DOHH2 (cell line): Measurements from ENCODE around the gene ZNF565.

ENCODE experiments used
- H3F3A ChIP-seq: fragments of 200-600 bp; sonication (generic), shearing (Covaris generic); 2 replicates; pipeline ENCODE4 v1.6.0; 2016; ENCODE audit warnings: antibody characterized with exemption, mild to moderate bottlenecking; ENCODE audit not compliant: control insufficient read depth, insufficient read depth
- H3K27ac ChIP-seq: fragments of 200-600 bp; sonication (generic); 2 replicates; pipeline ENCODE4 v1.5.1; 2014; ENCODE audit warnings: low read depth, mild to moderate bottlenecking, low read length, moderate library complexity
- H3K27me3 ChIP-seq: fragments of 200-600 bp; sonication (generic); 2 replicates; pipeline ENCODE4 v1.6.1; 2014; ENCODE audit warnings: mild to moderate bottlenecking, low read length, mixed read lengths; ENCODE audit not compliant: control insufficient read depth
- H3K36me3 ChIP-seq: fragments of 200-600 bp; sonication (generic); 2 replicates; pipeline ENCODE4 v1.6.1; 2014; ENCODE audit warnings: mild to moderate bottlenecking, low read length, moderate library complexity, mixed read lengths; ENCODE audit not compliant: control insufficient read depth
- H3K4me1 ChIP-seq: fragments of 200-600 bp; sonication (generic); 2 replicates; pipeline ENCODE4 v1.6.1; 2014; ENCODE audit warnings: mild to moderate bottlenecking, low read length, mixed read lengths; ENCODE audit not compliant: control insufficient read depth
- H3K4me2 ChIP-seq: fragments of 200-600 bp; sonication (generic); 2 replicates; pipeline ENCODE4 v1.6.0; 2014; ENCODE audit warnings: mild to moderate bottlenecking, low read length, moderate library complexity
- H3K4me3 ChIP-seq: fragments of 200-600 bp; sonication (generic); 2 replicates; pipeline ENCODE4 v1.5.1; 2014; ENCODE audit warnings: mild to moderate bottlenecking, low read length, mixed read lengths
- H3K79me2 ChIP-seq: fragments of 200-600 bp; sonication (generic); 2 replicates; pipeline ENCODE4 v1.6.1; 2014; ENCODE audit warnings: mild to moderate bottlenecking, low read length, mixed read lengths; ENCODE audit not compliant: control insufficient read depth
- H3K9me2 ChIP-seq: fragments of 200-600 bp; sonication (generic); replicated peaks from 2 replicates; pipeline ENCODE4 v1.6.1; 2014; ENCODE audit warnings: mild to moderate bottlenecking, low read length, mixed read lengths; ENCODE audit not compliant: control insufficient read depth
- H3K9me3 ChIP-seq: fragments of 200-600 bp; sonication (generic); 2 replicates; pipeline ENCODE4 v1.6.1; 2014; ENCODE audit warnings: antibody characterized with exemption, low read length, mixed read lengths; ENCODE audit not compliant: control insufficient read depth, insufficient read depth
- H4K20me1 ChIP-seq: fragments of 200-600 bp; sonication (generic); 2 replicates; pipeline ENCODE4 v1.6.0; 2014; ENCODE audit warnings: low read depth, mild to moderate bottlenecking, antibody characterized with exemption, low read length, moderate library complexity; ENCODE audit not compliant: control insufficient read depth, insufficient read depth
- CTCF ChIP-seq: fragments of 200-600 bp; sonication (generic); IDR thresholded peaks from one replicate; pipeline ENCODE4 v1.5.1; 2014; ENCODE audit warnings: antibody characterized with exemption, mild to moderate bottlenecking, low read depth, low read length; ENCODE audit not compliant: poor library complexity, severe bottlenecking
- EZH2phosphoT487 ChIP-seq: fragments of 200-600 bp; sonication (generic); IDR thresholded peaks from 2 replicates; pipeline ENCODE4 v1.6.1; 2017; ENCODE audit warnings: borderline replicate concordance, mild to moderate bottlenecking, antibody characterized with exemption, low read length, moderate library complexity, mixed read lengths

The ZNF565 gene

DNA sequence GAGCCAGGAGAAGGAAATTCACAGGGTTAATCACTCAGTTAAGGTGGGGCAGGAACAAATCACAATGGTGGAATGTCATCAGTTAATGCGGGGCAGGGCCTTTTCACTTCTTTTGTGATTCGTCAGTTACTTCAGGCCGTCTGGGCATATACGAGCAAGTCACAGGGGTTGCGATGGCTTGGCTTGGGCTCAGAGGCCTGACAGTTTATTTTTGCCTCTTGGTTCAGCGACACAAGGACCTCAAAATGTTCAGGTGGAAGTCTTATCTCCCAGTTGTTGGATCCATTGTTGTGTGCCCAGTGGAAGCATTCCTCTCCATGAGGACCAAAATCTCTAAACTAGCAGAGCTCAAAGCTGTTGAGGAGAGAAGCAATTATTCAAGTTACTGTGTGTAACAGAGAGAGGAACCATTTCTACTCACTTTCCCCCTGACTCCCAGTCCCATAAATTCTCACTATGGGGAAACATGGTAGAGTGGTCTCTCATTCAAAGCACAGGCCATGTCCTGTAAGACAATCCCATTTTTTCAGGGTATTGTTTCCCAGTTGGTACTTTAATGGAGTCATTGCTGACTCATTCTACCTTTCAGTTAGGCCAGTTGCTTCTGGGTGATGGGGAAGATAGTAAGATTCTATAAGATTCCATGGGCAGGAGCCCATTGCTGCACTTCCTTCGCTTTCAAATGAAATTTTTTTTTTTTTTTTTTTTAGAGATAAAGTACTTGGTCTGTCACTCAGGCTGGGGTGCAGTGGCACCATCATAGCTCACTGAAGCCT lies 53.5 kb downstream of the ZNF565 start:
- Histone ChIP-seq H3F3A (no peaks in the 10 kb centered on the region), H3K9me2 (no peaks in the 10 kb centered on the region), H3K4me2 (no peak overlapping the region), H4K20me1 (no peaks in the 10 kb centered on the region), H3K9me3 (no peaks in the 10 kb centered on the region), H3K27me3 (no peaks in the 10 kb centered on the region), H3K36me3 (no peaks in the 10 kb centered on the region), H3K27ac (no peak overlapping the region), H3K79me2 (no peaks in the 10 kb centered on the region), H3K4me3 (no peak overlapping the region), H3K4me1 (no peaks in the 10 kb centered on the region)
- TF ChIP-seq EZH2phosphoT487 (no peak), CTCF (no peak)

DNA sequence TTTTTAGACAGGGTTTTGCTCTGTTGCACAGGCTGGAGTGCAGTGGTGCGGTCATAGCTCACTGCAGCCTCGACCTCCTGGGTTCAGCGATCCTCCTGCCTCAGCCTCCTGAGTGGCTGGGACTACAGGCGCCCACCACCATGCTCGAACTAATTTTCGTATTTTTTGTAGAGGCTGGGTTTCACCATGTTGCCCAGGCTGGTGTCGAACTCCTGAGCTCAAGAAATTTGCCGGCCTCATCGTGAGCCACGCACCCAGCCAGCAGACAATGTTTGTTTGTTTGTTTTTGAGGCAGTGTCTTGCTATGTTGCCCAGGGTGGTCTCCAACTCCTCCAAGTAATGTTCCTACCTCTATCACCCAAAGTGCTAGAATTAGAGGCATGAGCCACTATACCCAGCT lies 61.3 kb downstream of the ZNF565 start:
- H3K4me1 ChIP-seq, result no peaks in the 10 kb centered on the region
- no peak for TF ChIP-seq EZH2phosphoT487
- TF ChIP-seq CTCF, result no peak
- H3K36me3 ChIP-seq, result peaks cover 19% of the 10 kb centered on the region
- no peaks in the 10 kb centered on the region for H3F3A ChIP-seq
- H3K9me3 ChIP-seq, result no peaks in the 10 kb centered on the region
- H3K79me2 ChIP-seq, result no peaks in the 10 kb centered on the region
- H3K9me2 ChIP-seq, result no peaks in the 10 kb centered on the region
- no peak overlapping the region for H3K4me2 ChIP-seq
- no peaks in the 10 kb centered on the region for H4K20me1 ChIP-seq
- no peak overlapping the region for H3K4me3 ChIP-seq
- no peaks in the 10 kb centered on the region for H3K27me3 ChIP-seq
- H3K27ac ChIP-seq, result no peak overlapping the region

DNA sequence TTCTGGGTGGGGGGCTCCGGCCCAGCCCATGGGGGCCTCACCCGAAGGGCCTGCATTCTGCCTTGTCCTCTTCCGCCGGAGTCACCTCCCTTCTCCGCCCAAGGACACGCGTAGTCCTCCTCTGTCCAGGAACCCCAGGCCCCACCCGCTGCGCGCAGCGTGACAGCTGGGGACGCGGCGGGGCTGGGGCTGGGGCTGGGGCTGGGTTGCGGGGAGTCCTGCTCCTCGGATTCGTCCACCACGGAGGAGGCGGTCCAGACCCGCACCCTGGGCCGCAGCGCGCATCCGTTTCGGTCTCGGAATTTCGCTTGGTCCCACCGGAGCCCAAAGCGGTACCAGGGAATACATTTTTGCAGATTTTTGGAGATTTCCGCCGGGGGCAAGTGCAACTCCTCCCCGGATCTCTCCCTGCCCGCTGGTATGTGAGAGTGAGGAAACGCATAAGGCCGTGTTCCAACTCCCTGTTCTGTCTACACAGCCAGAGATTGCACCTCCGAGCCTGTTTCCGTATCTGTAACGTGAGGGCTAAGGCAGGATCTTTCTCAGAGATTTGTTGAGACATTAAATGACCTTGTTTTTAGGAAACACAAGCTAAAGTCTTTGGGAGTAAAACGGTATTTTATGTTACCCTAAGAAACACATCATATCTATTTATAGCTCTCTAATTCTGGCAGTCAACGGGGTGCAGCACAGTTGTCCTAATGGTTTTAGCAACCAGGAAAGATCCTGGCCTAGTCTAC lies 61.9 kb downstream of the ZNF565 start, which contains the start of gene COX7A1:
TSS of gene COX7A1 (minus strand) at position 96 of the 740 bp plus-strand sequence. CDS start at position 56, 40 bp downstream.
- Histone ChIP-seq H3K4me2 (no peak within 1 kb of the TSS), H3K4me1 (no peaks in the 10 kb centered on the region), H3K36me3 (peaks cover 19% of the 10 kb centered on the region), H3K27ac (no peak within 1 kb of the TSS), H3K9me3 (no peaks in the 10 kb centered on the region), H3K4me3 (no peak within 1 kb of the TSS), H4K20me1 (no peaks in the 10 kb centered on the region), H3K27me3 (no peaks in the 10 kb centered on the region), H3K79me2 (no peaks in the 10 kb centered on the region), H3K9me2 (no peaks in the 10 kb centered on the region), H3F3A (no peaks in the 10 kb centered on the region)
- TF ChIP-seq CTCF (no peak), EZH2phosphoT487 (no peak)
